HEK293 (cell line): ENCODE results near the gene HOGA1.

Source experiments
- ZBTB44 ChIP-seq: fragments of 450-650 bp; IDR thresholded peaks from 2 replicates; pipeline ENCODE4 v1.5.1; 2018; ENCODE audit warnings: missing biosample characterization, mild to moderate bottlenecking, missing genetic modification characterization
- ZBTB49 ChIP-seq: fragments of 450-650 bp; formaldehyde crosslinking; IDR thresholded peaks from 2 replicates; pipeline ENCODE4 v1.5.1; 2016; ENCODE audit warnings: missing biosample characterization, missing genetic modification characterization, low read depth
- ZNF114 ChIP-seq: fragments of 450-650 bp; formaldehyde crosslinking; IDR thresholded peaks from 2 replicates; pipeline ENCODE4 v1.5.0; 2017; ENCODE audit warnings: missing biosample characterization, missing genetic modification characterization
- ZNF530 ChIP-seq: fragments of 450-650 bp; formaldehyde crosslinking; IDR thresholded peaks from 2 replicates; pipeline ENCODE4 v1.5.1; 2016; ENCODE audit warnings: low read depth, missing biosample characterization, missing genetic modification characterization
- TF ChIP-seq, protein P1 (sequence below): fragments of 450-650 bp; formaldehyde crosslinking; IDR thresholded peaks from 2 replicates; pipeline ENCODE4 v1.5.1; 2016; ENCODE audit warnings: missing biosample characterization, missing genetic modification characterization
- TF ChIP-seq, protein P2 (sequence below): fragments of 450-650 bp; formaldehyde crosslinking; IDR thresholded peaks from 2 replicates; pipeline ENCODE4 v1.5.1; 2016; ENCODE audit warnings: missing biosample characterization, missing genetic modification characterization

- TF ChIP-seq ZNF530 (tag by site-specific recombination) = no peak
- TF ChIP-seq, protein P1, sequence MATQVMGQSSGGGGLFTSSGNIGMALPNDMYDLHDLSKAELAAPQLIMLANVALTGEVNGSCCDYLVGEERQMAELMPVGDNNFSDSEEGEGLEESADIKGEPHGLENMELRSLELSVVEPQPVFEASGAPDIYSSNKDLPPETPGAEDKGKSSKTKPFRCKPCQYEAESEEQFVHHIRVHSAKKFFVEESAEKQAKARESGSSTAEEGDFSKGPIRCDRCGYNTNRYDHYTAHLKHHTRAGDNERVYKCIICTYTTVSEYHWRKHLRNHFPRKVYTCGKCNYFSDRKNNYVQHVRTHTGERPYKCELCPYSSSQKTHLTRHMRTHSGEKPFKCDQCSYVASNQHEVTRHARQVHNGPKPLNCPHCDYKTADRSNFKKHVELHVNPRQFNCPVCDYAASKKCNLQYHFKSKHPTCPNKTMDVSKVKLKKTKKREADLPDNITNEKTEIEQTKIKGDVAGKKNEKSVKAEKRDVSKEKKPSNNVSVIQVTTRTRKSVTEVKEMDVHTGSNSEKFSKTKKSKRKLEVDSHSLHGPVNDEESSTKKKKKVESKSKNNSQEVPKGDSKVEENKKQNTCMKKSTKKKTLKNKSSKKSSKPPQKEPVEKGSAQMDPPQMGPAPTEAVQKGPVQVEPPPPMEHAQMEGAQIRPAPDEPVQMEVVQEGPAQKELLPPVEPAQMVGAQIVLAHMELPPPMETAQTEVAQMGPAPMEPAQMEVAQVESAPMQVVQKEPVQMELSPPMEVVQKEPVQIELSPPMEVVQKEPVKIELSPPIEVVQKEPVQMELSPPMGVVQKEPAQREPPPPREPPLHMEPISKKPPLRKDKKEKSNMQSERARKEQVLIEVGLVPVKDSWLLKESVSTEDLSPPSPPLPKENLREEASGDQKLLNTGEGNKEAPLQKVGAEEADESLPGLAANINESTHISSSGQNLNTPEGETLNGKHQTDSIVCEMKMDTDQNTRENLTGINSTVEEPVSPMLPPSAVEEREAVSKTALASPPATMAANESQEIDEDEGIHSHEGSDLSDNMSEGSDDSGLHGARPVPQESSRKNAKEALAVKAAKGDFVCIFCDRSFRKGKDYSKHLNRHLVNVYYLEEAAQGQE (tag by site-specific recombination) = no peak
- TF ChIP-seq, protein P2, sequence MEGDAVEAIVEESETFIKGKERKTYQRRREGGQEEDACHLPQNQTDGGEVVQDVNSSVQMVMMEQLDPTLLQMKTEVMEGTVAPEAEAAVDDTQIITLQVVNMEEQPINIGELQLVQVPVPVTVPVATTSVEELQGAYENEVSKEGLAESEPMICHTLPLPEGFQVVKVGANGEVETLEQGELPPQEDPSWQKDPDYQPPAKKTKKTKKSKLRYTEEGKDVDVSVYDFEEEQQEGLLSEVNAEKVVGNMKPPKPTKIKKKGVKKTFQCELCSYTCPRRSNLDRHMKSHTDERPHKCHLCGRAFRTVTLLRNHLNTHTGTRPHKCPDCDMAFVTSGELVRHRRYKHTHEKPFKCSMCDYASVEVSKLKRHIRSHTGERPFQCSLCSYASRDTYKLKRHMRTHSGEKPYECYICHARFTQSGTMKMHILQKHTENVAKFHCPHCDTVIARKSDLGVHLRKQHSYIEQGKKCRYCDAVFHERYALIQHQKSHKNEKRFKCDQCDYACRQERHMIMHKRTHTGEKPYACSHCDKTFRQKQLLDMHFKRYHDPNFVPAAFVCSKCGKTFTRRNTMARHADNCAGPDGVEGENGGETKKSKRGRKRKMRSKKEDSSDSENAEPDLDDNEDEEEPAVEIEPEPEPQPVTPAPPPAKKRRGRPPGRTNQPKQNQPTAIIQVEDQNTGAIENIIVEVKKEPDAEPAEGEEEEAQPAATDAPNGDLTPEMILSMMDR (tag by site-specific recombination) = no peak
- TF ChIP-seq ZBTB44 = no peak
- no peak for TF ChIP-seq ZNF114
- TF ChIP-seq ZBTB49 (tag by site-specific recombination) = no peak
Measured at GRCh38 chr10:97570146-97570788, 13.9 kb upstream of the HOGA1 start.
